HCT116 (cell line): ENCODE measurements around the gene IL1RAPL1. TPM values are rescaled to one million over a fixed set of nuclear protein-coding genes. Genes with fewer than 3 reads are reported as not detected.

ENCODE experiments used
- ATAC-seq: fragments of 200-7000 bp; cut with Tn5 transposase; 2 replicates; pipeline ENCODE4 v1.9.1; 2020; ENCODE audit warnings: mild to moderate bottlenecking, moderate library complexity
- BruUV-seq: library from RNA; stranded (reverse); fragments of 400-500 nt; replicated peaks from 2 replicates; lab custom pipeline; 2021; lab: Mats Ljungman, UMichigan
- CTCF ChIA-PET: fragments of 300-600 bp; sonication (Branson Sonifier 250); formaldehyde crosslinking; loops from one replicate; lab custom pipeline; 2021; ENCODE audit warnings: antibody characterized with exemption; lab: Charles Lee
- POLR2A ChIA-PET: fragments of 300-600, 350-600 bp; sonication (Branson Sonifier 250); formaldehyde crosslinking; loops from one replicate; lab custom pipeline; 2021; ENCODE audit warnings: antibody characterized with exemption; lab: Charles Lee
- RAD21 ChIA-PET, 2 experiments: fragments of 300-600 bp; sonication (Branson Sonifier 250); formaldehyde crosslinking; loops; one replicate each; lab custom pipeline; 2023; ENCODE audit warnings: low total read pairs in 2 of 2; ENCODE audit not compliant: uncharacterized antibody in 2 of 2, unreplicated experiment in 2 of 2, low non-redundant PET in 1 of 2; lab: Charles Lee
- DNase-seq: peaks from one replicate; pipeline ENCODE4 v3.0.0-alpha.2; 2010; ENCODE audit warnings: low read depth, low spot score
- H2AFZ ChIP-seq: fragments of 200-600 bp; shearing (Covaris generic), sonication (generic); 2 replicates; pipeline ENCODE4 v1.6.1; 2017; ENCODE audit warnings: low read depth, mixed run types, mixed read lengths, antibody characterized with exemption, low read length; ENCODE audit not compliant: poor library complexity, severe bottlenecking
- H3K27ac ChIP-seq: 2 replicates; pipeline ENCODE4 v1.5.1; 2012; ENCODE audit warnings: low read depth, low read length
- H3K27me3 ChIP-seq: fragments of 200-600 bp; sonication (generic); 2 replicates; pipeline ENCODE4 v1.6.1; 2016; ENCODE audit warnings: mixed run types, low read length, mixed read lengths; ENCODE audit not compliant: insufficient read depth
- H3K36me3 ChIP-seq, 2 experiments: fragments of 200-500 bp in 1 of 2; fragments of 200-600 bp in 1 of 2; sonication (Bioruptor generic) in 1 of 2; sonication (generic) in 1 of 2; 2 replicates each; pipeline versions ENCODE4 v1.5.1 to v1.6.1; 2014 to 2016; ENCODE audit warnings: low read length in 2 of 2, inconsistent platforms in 1 of 2, mixed read lengths in 1 of 2, mixed run types in 1 of 2; ENCODE audit not compliant: insufficient read depth in 2 of 2, control insufficient read depth in 1 of 2
- H3K4me1 ChIP-seq, 2 experiments: fragments of 200-600 bp in 1 of 2; sonication (generic) in 1 of 2; 2 replicates each; pipeline versions ENCODE4 v1.5.1 to v1.6.1; 2012 to 2017; ENCODE audit warnings: low read length in 2 of 2, inconsistent platforms in 1 of 2, mild to moderate bottlenecking in 1 of 2, mixed read lengths in 1 of 2, mixed run types in 1 of 2, moderate library complexity in 1 of 2; ENCODE audit not compliant: insufficient read depth in 2 of 2, control insufficient read depth in 1 of 2
- H3K4me2 ChIP-seq: fragments of 200-600 bp; sonication (generic); 2 replicates; pipeline ENCODE4 v1.6.1; 2017; ENCODE audit warnings: mixed run types, low read length, mixed read lengths
- H3K4me3 ChIP-seq, 2 experiments: fragments of 200-600 bp in 1 of 2; sonication (generic) in 1 of 2; replicated peaks in 1 of 2; 2 replicates each; pipeline ENCODE4 v1.5.1; 2011 to 2016; ENCODE audit warnings: low read length in 2 of 2, control low read depth in 1 of 2, low read depth in 1 of 2, mild to moderate bottlenecking in 1 of 2, mixed read lengths in 1 of 2, mixed run types in 1 of 2
- H3K79me2 ChIP-seq: fragments of 200-600 bp; sonication (generic); 2 replicates; pipeline ENCODE4 v1.6.1; 2017; ENCODE audit warnings: mild to moderate bottlenecking, mixed run types, low read length, moderate library complexity, mixed read lengths; ENCODE audit not compliant: insufficient read depth
- H3K9ac ChIP-seq: fragments of 200-600 bp; sonication (generic); 2 replicates; pipeline ENCODE4 v1.6.1; 2016; ENCODE audit warnings: low read length, mixed read lengths
- H3K9me2 ChIP-seq: fragments of 200-600 bp; sonication (generic), shearing (Covaris generic); 2 replicates; pipeline ENCODE4 v1.6.1; 2017; ENCODE audit warnings: mixed run types, mild to moderate bottlenecking, moderate library complexity; ENCODE audit not compliant: insufficient read depth
- H3K9me3 ChIP-seq, 2 experiments: fragments of 200-500 bp in 1 of 2; fragments of 200-600 bp in 1 of 2; sonication (Bioruptor generic) in 1 of 2; sonication (generic) in 1 of 2; 2 replicates each; pipeline ENCODE4 v1.6.1; 2014 to 2017; ENCODE audit warnings: low read length in 2 of 2, mixed read lengths in 2 of 2, inconsistent platforms in 1 of 2, low read depth in 1 of 2, mild to moderate bottlenecking in 1 of 2, mixed run types in 1 of 2, moderate library complexity in 1 of 2; ENCODE audit not compliant: control insufficient read depth in 1 of 2, insufficient read depth in 1 of 2
- H4K20me1 ChIP-seq: fragments of 200-600 bp; sonication (generic), shearing (Covaris generic); 2 replicates; pipeline ENCODE4 v1.6.1; 2017; ENCODE audit warnings: mixed run types, mild to moderate bottlenecking, moderate library complexity; ENCODE audit not compliant: insufficient read depth
- CBX3 ChIP-seq: IDR thresholded peaks from 2 replicates; pipeline ENCODE4 v1.6.1; 2012; ENCODE audit warnings: low read depth
- FOSL1 ChIP-seq: IDR thresholded peaks from 2 replicates; pipeline ENCODE4 v1.6.1; 2012; ENCODE audit warnings: low read depth
- JUND ChIP-seq: IDR thresholded peaks from 2 replicates; pipeline ENCODE4 v1.6.1; 2012
- RAD21 ChIP-seq: IDR thresholded peaks from 2 replicates; pipeline ENCODE4 v1.6.1; 2012; ENCODE audit warnings: low read depth, mild to moderate bottlenecking
- SIN3A ChIP-seq: IDR thresholded peaks from 2 replicates; pipeline ENCODE4 v1.6.1; 2012; ENCODE audit warnings: low read depth
- SP1 ChIP-seq: IDR thresholded peaks from 2 replicates; pipeline ENCODE4 v1.6.1; 2012; ENCODE audit warnings: low read depth
- SRF ChIP-seq: IDR thresholded peaks from 2 replicates; pipeline ENCODE4 v1.6.1; 2012; ENCODE audit warnings: low read depth
- YY1 ChIP-seq: IDR thresholded peaks from 2 replicates; pipeline ENCODE4 v1.6.1; 2011; ENCODE audit warnings: low read length, low read depth, moderate library complexity, mild to moderate bottlenecking; ENCODE audit not compliant: insufficient replicate concordance; ENCODE audit errors: extremely low read depth
- intact Hi-C: fragments of 100-400 bp; cut with micrococcal nuclease; formaldehyde crosslinking; loops from 2 replicates; pipeline ENCODE4 v1.10.0; 2022
- total RNA-seq: library from RNA; stranded (reverse); gene quantifications from one replicate; pipeline ENCODE4 v1.2.1, GENCODE V29; 2021; ENCODE audit not compliant: unreplicated experiment
- TF ChIP-seq, protein P1 (sequence below): IDR thresholded peaks from 2 replicates; pipeline ENCODE4 v1.6.1; 2011; ENCODE audit warnings: mild to moderate bottlenecking, low read length, moderate library complexity; ENCODE audit not compliant: insufficient replicate concordance; ENCODE audit errors: extremely low read depth

IL1RAPL1 gene
- total RNA-seq, 1 experiment from 2014 or later: 2.8 TPM

DNA sequence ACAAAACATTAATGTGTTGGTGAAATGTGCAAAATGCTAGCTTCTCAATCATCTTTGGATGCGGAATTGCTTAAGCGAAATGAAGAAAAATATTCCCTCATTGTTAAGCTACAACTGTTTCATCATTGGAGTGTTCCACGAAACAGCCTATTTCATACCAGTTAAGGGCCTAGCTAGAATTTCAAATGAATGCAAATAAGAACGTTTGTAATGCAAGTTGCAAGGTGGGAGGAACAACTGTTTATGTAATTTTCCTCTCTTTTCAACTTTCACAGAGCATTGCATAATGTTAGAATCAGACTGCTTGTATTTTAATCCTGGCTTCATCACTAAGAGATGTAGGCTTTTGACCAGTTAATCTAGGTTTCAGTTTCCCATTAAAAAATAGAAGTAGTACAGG, 480.1 kb downstream of the IL1RAPL1 start:
- Histone ChIP-seq H3K9me2 (no peaks in the 10 kb centered on the region), H2AFZ (no peak overlapping the region), H3K79me2 (no peaks in the 10 kb centered on the region), H3K27me3 (no peaks in the 10 kb centered on the region), H4K20me1 (no peaks in the 10 kb centered on the region), H3K4me3 (no peak overlapping the region), H3K9ac (no peak overlapping the region), H3K4me2 (no peak overlapping the region), H3K36me3 (no peaks in the 10 kb centered on the region), H3K27ac (no peak overlapping the region), H3K9me3 (no peaks in the 10 kb centered on the region)
- ATAC-seq (no peak), DNase-seq (no peak)
- ChIA-PET RAD21 (no interaction called here), POLR2A (no interaction called here), CTCF (no interaction called here)
- no TSS peak for BruUV-seq
- intact Hi-C loops: no loop called here
- no peak for TF ChIP-seq RAD21
- no peak for TF ChIP-seq FOSL1
- TF ChIP-seq YY1: no peak
- TF ChIP-seq, protein P1, sequence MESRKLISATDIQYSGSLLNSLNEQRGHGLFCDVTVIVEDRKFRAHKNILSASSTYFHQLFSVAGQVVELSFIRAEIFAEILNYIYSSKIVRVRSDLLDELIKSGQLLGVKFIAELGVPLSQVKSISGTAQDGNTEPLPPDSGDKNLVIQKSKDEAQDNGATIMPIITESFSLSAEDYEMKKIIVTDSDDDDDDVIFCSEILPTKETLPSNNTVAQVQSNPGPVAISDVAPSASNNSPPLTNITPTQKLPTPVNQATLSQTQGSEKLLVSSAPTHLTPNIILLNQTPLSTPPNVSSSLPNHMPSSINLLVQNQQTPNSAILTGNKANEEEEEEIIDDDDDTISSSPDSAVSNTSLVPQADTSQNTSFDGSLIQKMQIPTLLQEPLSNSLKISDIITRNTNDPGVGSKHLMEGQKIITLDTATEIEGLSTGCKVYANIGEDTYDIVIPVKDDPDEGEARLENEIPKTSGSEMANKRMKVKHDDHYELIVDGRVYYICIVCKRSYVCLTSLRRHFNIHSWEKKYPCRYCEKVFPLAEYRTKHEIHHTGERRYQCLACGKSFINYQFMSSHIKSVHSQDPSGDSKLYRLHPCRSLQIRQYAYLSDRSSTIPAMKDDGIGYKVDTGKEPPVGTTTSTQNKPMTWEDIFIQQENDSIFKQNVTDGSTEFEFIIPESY: no peak
- TF ChIP-seq SRF: no peak
- no peak for TF ChIP-seq CBX3
- no peak for TF ChIP-seq SP1
- TF ChIP-seq JUND: no peak
- TF ChIP-seq SIN3A: no peak
- TF ChIP-seq, all 23 proteins: peak for 0
- no peaks in the 10 kb centered on the region; a peak in 1 of 4 replicates for H3K4me1 ChIP-seq
